ENCODE results near the gene ABO. TPM values are rescaled to one million over a fixed set of nuclear protein-coding genes. Genes with fewer than 3 reads are reported as not detected.

ABO gene
- total and polyA plus RNA-seq, 2 donors (not counting 3 experiments of a cell fraction or from before 2014, with no cell fraction given): not detected

DNA sequence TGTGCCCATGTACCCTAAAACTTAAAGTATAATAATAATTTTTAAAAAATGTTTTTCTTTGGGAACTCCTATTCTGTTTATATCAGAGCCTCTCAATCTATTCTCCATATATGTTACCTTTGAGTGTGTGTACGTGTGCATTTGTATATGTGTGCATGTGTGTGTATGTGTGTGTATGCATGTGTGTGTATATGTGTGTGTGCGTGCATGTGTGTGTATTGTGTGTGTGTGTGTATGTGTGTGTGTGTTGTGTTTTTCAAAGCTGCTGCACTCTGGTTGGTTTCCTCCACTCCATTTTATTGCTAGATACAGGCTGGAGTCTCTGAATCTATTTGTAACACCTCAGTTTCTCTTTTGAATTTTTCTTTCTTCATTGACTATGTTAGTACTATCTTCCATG is 41.0 kb upstream of the ABO start:
- POLR2A ChIA-PET: no interaction called here

More for the DNA sequence above, 41.0 kb upstream of the ABO start:
- no peaks in the 10 kb centered on the region for H3K9me3 ChIP-seq (replicated peaks; ENCODE audit: control insufficient read depth, insufficient read depth, low read length)
- no peak overlapping the region for H3K4me3 ChIP-seq (replicated peaks in 1 of 3; ENCODE audit: insufficient read depth in 1 of 3, low read depth in 1 of 3, low read length in 3 of 3)
- dilution Hi-C loops (cut with MboI; ENCODE audit: extremely low pct_ligation_motif_present, low sequenced_read_pairs) (no loop called here), intact Hi-C loops (cut with micrococcal nuclease) (no loop called here)
- no peak overlapping the region for H3K4me2 ChIP-seq (ENCODE audit: insufficient read depth, low read length)
- BruUV-seq (replicated peaks): no TSS peak
- no peaks in the 10 kb centered on the region for H3K79me2 ChIP-seq (ENCODE audit: control insufficient read depth, insufficient read depth, low read length)
- H3K9ac ChIP-seq (replicated peaks; ENCODE audit: extremely low read depth, insufficient read depth, low read length): no peak overlapping the region
- no peak overlapping the region for H3K27ac ChIP-seq (ENCODE audit: insufficient read depth, low read depth, low read length)
- no peaks in the 10 kb centered on the region for H3K9me1 ChIP-seq (replicated peaks; ENCODE audit: control insufficient read depth, extremely low read depth, insufficient read depth, low read length)
- H4K20me1 ChIP-seq (replicated peaks; ENCODE audit: control insufficient read depth, extremely low read depth, insufficient read depth, low read length): no peaks in the 10 kb centered on the region
- DNase-seq (ENCODE audit: low read depth, low spot score) (no peak), FAIRE-seq (no peak)
- no peak for TF ChIP-seq POLR2AphosphoS5 (IDR thresholded peaks at IDR 0.05; ENCODE audit: insufficient read depth, low read depth, low read length)
- TF ChIP-seq GATA2 (IDR thresholded peaks at IDR 0.05; ENCODE audit: insufficient read depth, insufficient read length, low read depth, low read length): no peak
- TF ChIP-seq, protein P1, sequence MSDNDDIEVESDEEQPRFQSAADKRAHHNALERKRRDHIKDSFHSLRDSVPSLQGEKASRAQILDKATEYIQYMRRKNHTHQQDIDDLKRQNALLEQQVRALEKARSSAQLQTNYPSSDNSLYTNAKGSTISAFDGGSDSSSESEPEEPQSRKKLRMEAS (IDR thresholded peaks at IDR 0.05; ENCODE audit: insufficient read depth, insufficient read length): no peak
- TF ChIP-seq JUN (IDR thresholded peaks at IDR 0.05; ENCODE audit: borderline replicate concordance, insufficient read depth, insufficient read length, low read depth): no peak
- no peak for TF ChIP-seq FOS (IDR thresholded peaks at IDR 0.05; ENCODE audit: borderline replicate concordance, insufficient read depth, low read length)
- TF ChIP-seq EZH2 (IDR thresholded peaks at IDR 0.05; ENCODE audit: borderline replicate concordance, low read depth, low read length, severe bottlenecking): no peak
- TF ChIP-seq CTCF (IDR thresholded peaks at IDR 0.05; ENCODE audit: extremely low read depth in 1 of 2, insufficient read depth in 1 of 2, low read depth in 1 of 2, low read length in 2 of 2): no peak
- TF ChIP-seq POLR2A (IDR thresholded peaks at IDR 0.05; ENCODE audit: low read depth, low read length): no peak
- TF ChIP-seq MYC (IDR thresholded peaks at IDR 0.05; ENCODE audit: low read depth, low read length): no peak
- H3K27me3 ChIP-seq (ENCODE audit: control insufficient read depth in 2 of 2, insufficient read depth in 2 of 2, low read length in 2 of 2): no peaks in the 10 kb centered on the region
- H2AFZ ChIP-seq (ENCODE audit: low read depth, low read length): no peak overlapping the region
- no peaks in the 10 kb centered on the region for H3K36me3 ChIP-seq (ENCODE audit: control insufficient read depth in 2 of 2, extremely low read depth in 1 of 2, insufficient read depth in 2 of 2, low read length in 2 of 2)
- no peaks in the 10 kb centered on the region for H3K4me1 ChIP-seq (ENCODE audit: control insufficient read depth, extremely low read depth, insufficient read depth, low read length)
- CTCF ChIA-PET: no interaction called here

All from endothelial cell of umbilical vein (primary cell).